Transverse colon (tissue), 4 donors: ENCODE measurements around the gene RPTOR. TPM values are rescaled to one million over a fixed set of nuclear protein-coding genes. Genes with fewer than 3 reads are reported as not detected.

Source experiments
- DNase-seq: peaks from one replicate; pipeline ENCODE4 v3.0.0-alpha.2; 2019
- H3K27ac ChIP-seq, 4 donors: fragments of 200-600 bp; sonication (generic); 2 replicates each; pipeline ENCODE4 v1.5.1; 2016 to 2018; ENCODE audit warnings: inconsistent platforms in 4 of 4
- H3K27me3 ChIP-seq: fragments of 200-600 bp; sonication (generic); 2 replicates; pipeline ENCODE4 v1.5.1; 2017; ENCODE audit warnings: inconsistent platforms
- H3K36me3 ChIP-seq, 4 donors: fragments of 200-600 bp; sonication (generic); 2 replicates each; pipeline ENCODE4 v1.5.1; 2017 to 2019; ENCODE audit warnings: inconsistent platforms in 4 of 4
- H3K4me1 ChIP-seq, 4 donors: fragments of 200-600 bp; sonication (generic); 2 replicates each; pipeline ENCODE4 v1.5.1; 2017 to 2020; ENCODE audit warnings: inconsistent platforms in 4 of 4
- H3K4me3 ChIP-seq, 4 donors: fragments of 200-600 bp; sonication (generic); 1 replicate in 1 of 4; 2 replicates in 3 of 4; pipeline versions ENCODE4 v1.5.1 to v1.6.1; 2017 to 2019; ENCODE audit warnings: inconsistent platforms in 4 of 4
- H3K9me3 ChIP-seq, 2 donors: fragments of 200-600 bp; sonication (generic); 2 replicates each; pipeline ENCODE4 v1.5.1; 2017 to 2019; ENCODE audit warnings: inconsistent platforms in 2 of 2
- EP300 ChIP-seq: sonication (generic); formaldehyde crosslinking; IDR thresholded peaks from one replicate; pipeline ENCODE4 v1.6.1; 2017; ENCODE audit warnings: antibody characterized with exemption, low read depth
- POLR2A ChIP-seq: fragments of 450-650 bp; IDR thresholded peaks from one replicate; pipeline ENCODE4 v1.6.1; 2016; ENCODE audit warnings: antibody characterized with exemption, mild to moderate bottlenecking, moderate library complexity
- POLR2AphosphoS5 ChIP-seq, 3 donors: sonication (generic); formaldehyde crosslinking; IDR thresholded peaks; one replicate each; pipeline ENCODE4 v1.6.1; 2016; ENCODE audit warnings: antibody characterized with exemption in 3 of 3
- WGBS, 2 donors: methylation state at CpG; one replicate each; pipeline ENCODE4 v1.1.5; 2018; ENCODE audit warnings: low coverage in 1 of 2; 5-methylcytosine and 5-hydroxymethylcytosine counted together
- in situ Hi-C, 4 donors: fragments of 200-750 bp; cut with MboI; loops; one replicate each; pipeline versions ENCODE4 v1.15.0 to v1.15.1; 2017; ENCODE audit warnings: low sequenced_read_pairs in 3 of 4, low pct_ligation_motif_present in 1 of 4, low pct_unique_long_range_greater_than_20kb in 1 of 4
- intact Hi-C: fragments of 100-400 bp; cut with DNase I; formaldehyde crosslinking; loops from one replicate; pipeline ENCODE4 v1.15.1; 2023; ENCODE audit warnings: low total_unique reads
- total RNA-seq, 4 donors: library from RNA; depleted of rRNA; stranded (reverse); fragments of >200 nt; gene quantifications; one replicate each; pipeline ENCODE4 v1.1.0, GENCODE V29; 2016
- TF ChIP-seq, protein P1 (sequence below), 5 experiments: fragments of 200-600 bp in 3 of 5; fragments of 450-650 bp in 2 of 5; sonication (generic) in 3 of 5; IDR thresholded peaks; 1 replicate in 2 of 5; 2 replicates in 3 of 5; pipeline ENCODE4 v1.5.1; 2016 to 2017; ENCODE audit warnings: antibody characterized with exemption in 5 of 5, inconsistent platforms in 3 of 5, mild to moderate bottlenecking in 2 of 5, moderate library complexity in 1 of 5

RPTOR gene
- total RNA-seq, 4 donors from 2014 or later, result 28.9 to 79.3 (median 48.0) TPM

DNA sequence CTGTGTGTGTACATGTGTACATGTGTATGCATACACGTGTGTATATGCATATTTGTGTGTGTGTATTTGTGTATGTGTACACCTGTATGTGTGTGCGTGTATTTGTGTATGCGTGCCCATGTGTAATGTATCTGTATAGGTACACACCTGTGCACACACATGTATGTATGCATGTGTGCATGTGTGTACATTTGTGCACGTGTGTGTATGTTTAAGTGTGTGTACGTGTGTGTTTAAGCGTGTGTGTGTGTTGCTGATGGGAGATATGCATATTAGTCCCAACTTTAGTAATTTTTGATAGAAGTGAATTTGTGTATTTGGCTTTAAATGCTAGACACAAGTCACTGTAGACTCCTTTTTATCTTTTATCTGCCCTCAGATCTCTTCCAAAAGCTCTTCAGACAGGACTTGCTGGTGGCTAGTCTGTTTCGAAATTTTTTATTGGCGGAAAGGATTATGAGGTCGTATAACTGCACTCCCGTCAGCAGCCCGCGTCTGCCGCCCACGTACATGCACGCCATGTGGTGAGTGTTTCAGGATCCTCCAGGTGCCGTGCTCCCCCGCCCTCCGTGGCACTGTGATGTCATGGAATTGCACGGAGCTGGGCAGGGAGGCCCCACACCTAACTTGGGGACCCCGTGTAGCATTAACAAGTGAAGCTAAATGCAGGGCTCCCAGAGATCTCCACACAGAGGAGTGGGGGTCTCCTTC is 278.2 kb downstream of the RPTOR start:
- no peak for DNase-seq
- no peaks in the 10 kb centered on the region for H3K4me1 ChIP-seq
- H3K4me3 ChIP-seq, result no peak overlapping the region
- H3K27me3 ChIP-seq, result no peaks in the 10 kb centered on the region
- intact Hi-C loops, result no loop called here
- H3K27ac ChIP-seq, result no peak overlapping the region
- peaks cover 0 to 7% (median 0%) of the 10 kb centered on the region in 4 donors for H3K36me3 ChIP-seq
- TF ChIP-seq POLR2A, result no peak
- TF ChIP-seq, protein P1, sequence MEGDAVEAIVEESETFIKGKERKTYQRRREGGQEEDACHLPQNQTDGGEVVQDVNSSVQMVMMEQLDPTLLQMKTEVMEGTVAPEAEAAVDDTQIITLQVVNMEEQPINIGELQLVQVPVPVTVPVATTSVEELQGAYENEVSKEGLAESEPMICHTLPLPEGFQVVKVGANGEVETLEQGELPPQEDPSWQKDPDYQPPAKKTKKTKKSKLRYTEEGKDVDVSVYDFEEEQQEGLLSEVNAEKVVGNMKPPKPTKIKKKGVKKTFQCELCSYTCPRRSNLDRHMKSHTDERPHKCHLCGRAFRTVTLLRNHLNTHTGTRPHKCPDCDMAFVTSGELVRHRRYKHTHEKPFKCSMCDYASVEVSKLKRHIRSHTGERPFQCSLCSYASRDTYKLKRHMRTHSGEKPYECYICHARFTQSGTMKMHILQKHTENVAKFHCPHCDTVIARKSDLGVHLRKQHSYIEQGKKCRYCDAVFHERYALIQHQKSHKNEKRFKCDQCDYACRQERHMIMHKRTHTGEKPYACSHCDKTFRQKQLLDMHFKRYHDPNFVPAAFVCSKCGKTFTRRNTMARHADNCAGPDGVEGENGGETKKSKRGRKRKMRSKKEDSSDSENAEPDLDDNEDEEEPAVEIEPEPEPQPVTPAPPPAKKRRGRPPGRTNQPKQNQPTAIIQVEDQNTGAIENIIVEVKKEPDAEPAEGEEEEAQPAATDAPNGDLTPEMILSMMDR (IDR thresholded peaks at IDR 0.05), result no peak
- no peak for TF ChIP-seq POLR2AphosphoS5 (IDR thresholded peaks at IDR 0.05)
- no peak for TF ChIP-seq EP300
- in situ Hi-C loops, result no loop called here
- 73 to 84% methylated on average over 18 to 20 of the region's 20 CpGs for WGBS, 2 donors
- no peaks in the 10 kb centered on the region for H3K9me3 ChIP-seq

DNA sequence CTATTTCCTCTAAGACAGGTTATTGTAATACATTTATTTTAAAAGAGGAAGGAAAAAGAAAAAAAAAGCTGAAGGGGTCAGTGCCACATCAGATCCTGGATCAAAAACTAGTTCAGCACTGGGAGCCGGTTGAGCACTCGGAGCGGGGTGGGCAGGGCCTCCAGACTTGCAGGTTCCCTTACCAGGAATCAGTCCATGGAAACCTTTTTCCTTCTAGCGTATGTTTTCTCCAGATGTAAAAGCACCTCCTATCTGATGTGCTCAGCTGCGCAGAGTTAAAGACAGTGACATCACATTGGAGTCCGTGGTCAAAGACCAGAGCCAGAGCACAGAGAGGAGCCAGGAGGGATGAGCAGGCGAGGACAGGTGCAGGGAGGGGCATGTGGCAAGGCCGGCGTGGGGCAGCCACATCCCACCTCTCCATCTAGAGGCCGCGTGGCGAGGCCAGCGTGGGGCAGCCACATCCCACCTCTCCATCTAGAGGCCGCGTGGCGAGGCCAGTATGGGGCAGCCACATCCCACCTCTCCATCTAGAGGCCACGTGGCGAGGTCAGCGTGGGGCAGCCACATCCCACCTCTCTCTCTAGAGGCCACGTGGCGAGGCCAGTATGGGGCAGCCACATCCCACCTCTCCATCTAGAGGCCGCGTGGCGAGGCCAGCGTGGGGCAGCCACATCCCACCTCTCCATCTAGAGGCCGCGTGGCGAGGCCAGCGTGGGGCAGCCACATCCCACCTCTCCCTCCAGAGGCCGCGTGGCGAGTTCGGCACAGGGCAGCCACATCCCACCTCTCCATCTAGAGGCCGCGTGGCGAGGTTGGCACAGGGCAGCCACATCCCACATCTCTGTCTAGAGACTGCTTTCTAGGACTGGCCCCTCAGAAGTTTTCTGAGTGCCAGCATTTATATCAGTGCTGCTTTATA is 280.2 kb downstream of the RPTOR start:
- Histone ChIP-seq H3K27me3 (no peaks in the 10 kb centered on the region), H3K36me3 (peaks cover 0 to 7% (median 0%) of the 10 kb centered on the region in 4 donors), H3K4me1 (no peaks in the 10 kb centered on the region), H3K9me3 (no peaks in the 10 kb centered on the region), H3K4me3 (no peak overlapping the region), H3K27ac (no peak overlapping the region)
- WGBS, 2 donors, result 88 to 90% methylated on average over 5 to 36 of the region's 36 CpGs
- no peak for TF ChIP-seq POLR2A
- no peak for TF ChIP-seq POLR2AphosphoS5 (IDR thresholded peaks at IDR 0.05)
- no peak for TF ChIP-seq EP300
- TF ChIP-seq, protein P1 (IDR thresholded peaks at IDR 0.05), result no peak
- intact Hi-C loops (no loop called here), in situ Hi-C loops (no loop called here)
- DNase-seq, result no peak

DNA sequence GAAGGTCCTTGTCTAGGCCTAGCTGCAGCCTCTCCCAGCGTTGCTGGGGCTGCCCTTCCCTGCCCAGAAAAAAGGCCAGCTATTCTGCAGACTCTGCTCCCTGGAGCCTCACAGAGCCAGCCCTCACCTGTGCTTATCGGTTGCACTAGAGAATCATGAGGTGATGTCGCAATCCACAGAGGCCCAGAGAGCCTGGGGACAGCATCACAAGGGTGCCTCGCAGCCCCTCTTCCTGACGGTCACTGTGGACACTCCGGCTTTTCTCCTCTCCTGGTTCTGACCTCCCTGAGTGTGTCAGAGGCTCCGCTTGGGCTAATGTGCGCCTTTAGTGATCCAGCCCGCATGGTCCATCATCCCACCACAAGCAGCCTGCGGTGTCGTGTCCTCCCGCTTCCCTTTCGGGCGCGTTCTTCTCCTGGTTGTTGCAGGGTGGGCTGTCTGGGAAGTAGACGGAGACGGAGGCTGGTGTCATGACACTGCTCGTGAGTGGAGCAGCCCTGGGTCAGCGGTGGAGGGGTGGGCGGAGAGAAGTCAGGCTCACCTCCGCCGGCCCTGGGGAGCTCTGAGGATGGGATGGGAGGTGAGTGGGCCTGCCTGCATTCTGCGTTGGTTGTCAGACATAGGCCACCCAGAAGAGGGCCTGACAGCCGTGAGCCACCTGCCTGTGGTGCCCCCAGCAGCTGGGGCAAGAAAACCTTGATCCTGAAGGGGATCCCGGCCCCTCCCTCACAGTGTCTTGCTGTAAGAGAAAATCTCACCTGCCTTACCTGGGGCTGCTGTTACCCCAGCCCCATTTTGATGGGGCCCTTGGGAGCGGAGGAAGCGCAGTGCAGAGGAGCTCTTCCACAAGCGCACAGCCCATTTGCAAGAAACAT is 281.1 kb downstream of the RPTOR start:
- Histone ChIP-seq H3K27me3 (no peaks in the 10 kb centered on the region), H3K27ac (no peak overlapping the region), H3K36me3 (peaks cover 0 to 7% (median 0%) of the 10 kb centered on the region in 4 donors), H3K9me3 (no peaks in the 10 kb centered on the region), H3K4me1 (no peaks in the 10 kb centered on the region), H3K4me3 (no peak overlapping the region)
- 88 to 100% methylated on average over 2 to 28 of the region's 28 CpGs for WGBS, 2 donors
- no peak for TF ChIP-seq POLR2AphosphoS5 (IDR thresholded peaks at IDR 0.05)
- no peak for TF ChIP-seq POLR2A
- no peak for TF ChIP-seq EP300
- TF ChIP-seq, protein P1 (IDR thresholded peaks at IDR 0.05), result no peak
- intact Hi-C loops, result no loop called here
- in situ Hi-C loops, result no loop called here
- DNase-seq, result no peak
